H1 (cell line): ENCODE measurements around the gene DDI1. TPM values are rescaled to one million over a fixed set of nuclear protein-coding genes. Genes with fewer than 3 reads are reported as not detected.

Source experiments
- CTCF ChIA-PET: fragments of 300-600 bp; sonication (Branson Sonifier 250); formaldehyde crosslinking; loops from one replicate; lab custom pipeline; 2021; ENCODE audit not compliant: partially characterized antibody; lab: Charles Lee
- POLR2A ChIA-PET: fragments of 300-600 bp; sonication (Branson Sonifier 250); formaldehyde crosslinking; loops from one replicate; lab custom pipeline; 2021; ENCODE audit warnings: inconsistent platforms; ENCODE audit not compliant: partially characterized antibody; lab: Charles Lee
- DNase-seq, 2 experiments: peaks; one replicate each; pipeline versions ENCODE4 v3.0.0 to v3.0.0-alpha.2; 2010 to 2022; ENCODE audit warnings: low spot score in 2 of 2, low read depth in 1 of 2, mixed read lengths in 1 of 2
- FAIRE-seq: peaks from 2 replicates; lab custom pipeline; 2011; peaks lifted over from hg19 to GRCh38; lab: Jason Lieb, UNC
- H2AFZ ChIP-seq: 2 replicates; pipeline ENCODE4 v1.8.1; 2012; ENCODE audit warnings: low read length, inconsistent platforms
- H2AK5ac ChIP-seq: 2 replicates; pipeline ENCODE4 v1.6.1; 2013; ENCODE audit warnings: low read depth, low read length
- H2BK120ac ChIP-seq: replicated peaks from 2 replicates; pipeline ENCODE3; 2013; ENCODE audit warnings: low read depth, low read length, inconsistent platforms
- H2BK12ac ChIP-seq: 2 replicates; pipeline ENCODE4 v1.6.1; 2013; ENCODE audit warnings: low read depth, low read length
- H2BK15ac ChIP-seq: 2 replicates; pipeline ENCODE4 v1.6.1; 2013; ENCODE audit warnings: low read length
- H2BK20ac ChIP-seq: 2 replicates; pipeline ENCODE4 v1.6.1; 2013; ENCODE audit warnings: low read length
- H2BK5ac ChIP-seq: 2 replicates; pipeline ENCODE4 v1.6.1; 2013; ENCODE audit warnings: low read depth, low read length
- H3K14ac ChIP-seq: 2 replicates; pipeline ENCODE4 v1.6.1; 2013; ENCODE audit warnings: inconsistent platforms; ENCODE audit not compliant: insufficient read length
- H3K18ac ChIP-seq: 2 replicates; pipeline ENCODE4 v1.6.1; 2013; ENCODE audit warnings: low read length; ENCODE audit errors: extremely low read depth
- H3K23ac ChIP-seq: 2 replicates; pipeline ENCODE4 v1.6.1; 2013; ENCODE audit warnings: inconsistent platforms; ENCODE audit not compliant: insufficient read length
- H3K23me2 ChIP-seq: 2 replicates; pipeline ENCODE4 v1.6.1; 2013; ENCODE audit warnings: low read depth, low read length
- H3K27ac ChIP-seq: 2 replicates; pipeline ENCODE4 v1.6.1; 2011; ENCODE audit warnings: low read depth, low read length, inconsistent platforms
- H3K27me3 ChIP-seq, 4 experiments: replicated peaks in 1 of 4; 1 replicate in 1 of 4; 2 replicates in 3 of 4; pipeline versions ENCODE4 v1.6.1 to v1.8.1; 2011 to 2013; ENCODE audit warnings: low read length in 3 of 4, mild to moderate bottlenecking in 3 of 4, inconsistent platforms in 2 of 4, mixed read lengths in 2 of 4, moderate library complexity in 1 of 4; ENCODE audit not compliant: control insufficient read depth in 3 of 4, insufficient read depth in 3 of 4; ENCODE audit errors: extremely low read depth in 1 of 4
- H3K36me3 ChIP-seq, 4 experiments: 2 replicates each; pipeline versions ENCODE4 v1.6.1 to v1.8.1; 2011 to 2013; ENCODE audit warnings: mild to moderate bottlenecking in 4 of 4, low read length in 3 of 4, moderate library complexity in 2 of 4, control low read depth in 1 of 4, inconsistent platforms in 1 of 4; ENCODE audit not compliant: insufficient read depth in 4 of 4, control insufficient read depth in 2 of 4
- H3K4ac ChIP-seq: replicated peaks from 2 replicates; pipeline ENCODE3; 2013; ENCODE audit warnings: low read length, low read depth, mixed read lengths, inconsistent platforms; ENCODE audit not compliant: insufficient read length
- H3K4me1 ChIP-seq, 4 experiments: replicated peaks in 1 of 4; 1 replicate in 1 of 4; 2 replicates in 3 of 4; pipeline versions ENCODE4 v1.6.1 to v1.8.1; 2011 to 2013; ENCODE audit warnings: low read length in 3 of 4, inconsistent platforms in 2 of 4, mixed read lengths in 1 of 4; ENCODE audit not compliant: insufficient read depth in 4 of 4, control insufficient read depth in 3 of 4
- H3K4me2 ChIP-seq, 2 experiments: 2 replicates each; pipeline versions ENCODE4 v1.6.1 to v1.8.1; 2011 to 2013; ENCODE audit warnings: low read depth in 2 of 2, low read length in 2 of 2, control low read depth in 1 of 2, inconsistent platforms in 1 of 2, mild to moderate bottlenecking in 1 of 2; ENCODE audit not compliant: insufficient read depth in 1 of 2
- H3K4me3 ChIP-seq, 4 experiments: fragments of 200-600, 300-600 bp in 1 of 4; sonication (generic), shearing (Covaris generic), sonication (Bioruptor Twin) in 1 of 4; 2 replicates each; pipeline versions ENCODE4 v1.5.1 to v1.8.1; 2011 to 2016; ENCODE audit warnings: low read length in 4 of 4, low read depth in 3 of 4, control low read depth in 2 of 4, inconsistent platforms in 2 of 4, mild to moderate bottlenecking in 2 of 4, mixed read lengths in 1 of 4, moderate library complexity in 1 of 4; ENCODE audit not compliant: insufficient read depth in 2 of 4; ENCODE audit errors: extremely low read depth in 1 of 4
- H3K56ac ChIP-seq: replicated peaks from 2 replicates; pipeline ENCODE3; 2013; ENCODE audit warnings: low read depth, mild to moderate bottlenecking, mixed read lengths, low read length, inconsistent platforms; ENCODE audit not compliant: insufficient read length
- H3K79me1 ChIP-seq: 2 replicates; pipeline ENCODE4 v1.6.1; 2013; ENCODE audit warnings: low read depth, low read length, control low read depth
- H3K79me2 ChIP-seq, 2 experiments: 2 replicates each; pipeline versions ENCODE4 v1.6.1 to v1.8.1; 2012 to 2013; ENCODE audit warnings: low read length in 2 of 2, mild to moderate bottlenecking in 2 of 2, inconsistent platforms in 1 of 2; ENCODE audit not compliant: insufficient read depth in 2 of 2, control insufficient read depth in 1 of 2
- H3K9ac ChIP-seq, 4 experiments: replicated peaks in 1 of 4; 1 replicate in 1 of 4; 2 replicates in 3 of 4; pipeline versions ENCODE4 v1.6.1 to v1.8.1; 2011 to 2013; ENCODE audit warnings: low read depth in 3 of 4, low read length in 3 of 4, control low read depth in 2 of 4, mild to moderate bottlenecking in 2 of 4, moderate library complexity in 2 of 4, inconsistent platforms in 1 of 4; ENCODE audit errors: extremely low read depth in 1 of 4
- H3K9me3 ChIP-seq, 2 experiments: 2 replicates each; pipeline versions ENCODE4 v1.6.1 to v1.8.1; 2012 to 2013; ENCODE audit warnings: mild to moderate bottlenecking in 2 of 2, moderate library complexity in 2 of 2, control low read depth in 1 of 2, inconsistent platforms in 1 of 2, low read depth in 1 of 2, low read length in 1 of 2, mixed read lengths in 1 of 2; ENCODE audit not compliant: insufficient read depth in 2 of 2
- H4K20me1 ChIP-seq, 2 experiments: replicated peaks in 1 of 2; 2 replicates each; pipeline versions ENCODE3 to v1.8.1; 2011 to 2013; ENCODE audit warnings: inconsistent platforms in 2 of 2, low read length in 2 of 2, mild to moderate bottlenecking in 1 of 2; ENCODE audit not compliant: insufficient read depth in 2 of 2, control insufficient read depth in 1 of 2
- H4K5ac ChIP-seq: 2 replicates; pipeline ENCODE4 v1.6.1; 2013; ENCODE audit warnings: low read length, low read depth, mixed read lengths, inconsistent platforms; ENCODE audit not compliant: insufficient read length
- H4K8ac ChIP-seq: 2 replicates; pipeline ENCODE4 v1.8.0; 2013; ENCODE audit warnings: mild to moderate bottlenecking, moderate library complexity, low read length, inconsistent platforms; ENCODE audit not compliant: insufficient read depth; ENCODE audit errors: extremely low read depth
- H4K91ac ChIP-seq: replicated peaks from 2 replicates; pipeline ENCODE3; 2013; ENCODE audit warnings: low read length, mixed read lengths, inconsistent platforms; ENCODE audit not compliant: insufficient read length
- CREB1 ChIP-seq: IDR thresholded peaks from 2 replicates; pipeline ENCODE4 v1.6.1; 2012; ENCODE audit warnings: inconsistent platforms
- CTCF ChIP-seq, 3 experiments: IDR thresholded peaks; 1 replicate in 2 of 3; 2 replicates in 1 of 3; pipeline versions ENCODE4 v1.5.1 to v1.6.1; 2011; ENCODE audit warnings: low read length in 3 of 3, mild to moderate bottlenecking in 3 of 3, inconsistent platforms in 2 of 3, low read depth in 1 of 3, moderate library complexity in 1 of 3; ENCODE audit not compliant: insufficient read depth in 1 of 3; ENCODE audit errors: control extremely low read depth in 1 of 3
- EGR1 ChIP-seq: IDR thresholded peaks from 2 replicates; pipeline ENCODE4 v1.6.1; 2011; ENCODE audit warnings: low read depth, low read length, borderline replicate concordance
- HDAC2 ChIP-seq, 2 experiments: fragments of 300-600 bp in 1 of 2; sonication (generic) in 1 of 2; IDR thresholded peaks; 2 replicates each; pipeline ENCODE4 v1.6.1; 2011 to 2012; ENCODE audit warnings: low read depth in 2 of 2, low read length in 2 of 2, mild to moderate bottlenecking in 2 of 2, moderate library complexity in 2 of 2, borderline replicate concordance in 1 of 2, inconsistent platforms in 1 of 2
- HDAC6 ChIP-seq: IDR thresholded peaks from one replicate; pipeline ENCODE4 v1.7.1; 2012; ENCODE audit warnings: low read depth, mild to moderate bottlenecking, inconsistent platforms, low read length, moderate library complexity
- KDM1A ChIP-seq: fragments of 200-600, 300-600 bp; sonication (generic); IDR thresholded peaks from 2 replicates; pipeline ENCODE4 v1.7.1; 2016; ENCODE audit warnings: mild to moderate bottlenecking, low read length, borderline replicate concordance
- NRF1 ChIP-seq: IDR thresholded peaks from 2 replicates; pipeline ENCODE4 v1.6.1; 2011; ENCODE audit warnings: mild to moderate bottlenecking, low read depth, low read length, improper control_type of control experiment
- POLR2AphosphoS5 ChIP-seq: IDR thresholded peaks from 2 replicates; pipeline ENCODE4 v1.6.1; 2011; ENCODE audit warnings: low read depth, low read length
- SP2 ChIP-seq: IDR thresholded peaks from 2 replicates; pipeline ENCODE4 v1.6.1; 2012; ENCODE audit warnings: mild to moderate bottlenecking, low read length, inconsistent platforms
- SP4 ChIP-seq: IDR thresholded peaks from 2 replicates; pipeline ENCODE4 v1.6.1; 2012; ENCODE audit warnings: low read length, inconsistent platforms
- TBP ChIP-seq: IDR thresholded peaks from 2 replicates; pipeline ENCODE4 v1.6.1; 2011; ENCODE audit warnings: low read depth, low read length, improper control_type of control experiment
- polyA plus RNA-seq, 7 experiments: library from polyadenylated mRNA; depleted of rRNA in 3 of 7; stranded (reverse) in 5 of 7; unstranded in 2 of 7; fragments of >200 nt in 5 of 7; fragments of 200-250 nt in 2 of 7; gene quantifications; 1 replicate in 5 of 7; 2 replicates in 1 of 7; 4 replicates in 1 of 7; pipeline versions ENCODE4 v1.2.1 to v1.2.3, GENCODE V29; 2011 to 2013; ENCODE audit warnings: missing spikeins in 2 of 7, mixed read lengths in 2 of 7
- total RNA-seq: library from RNA; stranded (reverse); fragmentation: NEBNext Ultra II Directional; extraction: Animal tissue kit (Norgen Biotek cat#: 25700); gene quantifications from 2 replicates; pipeline ENCODE4 v1.2.1, GENCODE V29; 2021

DDI1 gene
- total and polyA plus RNA-seq, 2 of the 8 experiments (the other 6 are each of a cell fraction or from before 2014, with no cell fraction given) = not detected

- Histone ChIP-seq H3K56ac (no peak overlapping the region), H2BK5ac (no peak overlapping the region), H3K4me3 (no peak overlapping the region), H2AFZ (no peak overlapping the region), H3K79me2 (no peaks in the 10 kb centered on the region), H2BK120ac (no peak overlapping the region), H3K4ac (no peak overlapping the region), H3K23me2 (no peaks in the 10 kb centered on the region), H3K14ac (no peak overlapping the region), H3K27ac (no peak overlapping the region), H2AK5ac (no peak overlapping the region), H3K9ac (no peak overlapping the region), H3K4me1 (peaks cover 0 to 2% (median 0%) of the 10 kb centered on the region in 4 experiments; a peak in 2 of 7 replicates), H2BK20ac (no peak overlapping the region), H3K4me2 (no peak overlapping the region), H2BK15ac (no peak overlapping the region), H4K8ac (no peak overlapping the region), H3K18ac (no peak overlapping the region), H4K91ac (no peak overlapping the region), H4K5ac (no peak overlapping the region), H2BK12ac (no peak overlapping the region), H3K9me3 (no peaks in the 10 kb centered on the region), H3K23ac (no peak overlapping the region), H4K20me1 (no peaks in the 10 kb centered on the region), H3K27me3 (no peaks in the 10 kb centered on the region), H3K36me3 (no peaks in the 10 kb centered on the region), H3K79me1 (no peaks in the 10 kb centered on the region)
- DNase-seq (no peak), FAIRE-seq (no peak)
- CTCF ChIA-PET = interaction anchor here (0.9 kb wide), 1 partner anchor 17 kb away, joined by 3 read pairs; no protein-coding TSS in a partner anchor
- POLR2A ChIA-PET = no interaction called here
- TF ChIP-seq TBP (no peak), CREB1 (no peak), KDM1A (no peak), NRF1 (no peak), SP2 (no peak), SP4 (no peak), EGR1 (no peak), POLR2AphosphoS5 (no peak), CTCF (IDR thresholded peaks at IDR 0.05; ENCODE audit: control extremely low read depth in 1 of 3, insufficient read depth in 1 of 3, low read depth in 1 of 3, low read length in 3 of 3) (no peak), HDAC2 (IDR thresholded peaks at IDR 0.05; ENCODE audit: borderline replicate concordance in 1 of 2, low read depth in 2 of 2, low read length in 2 of 2) (no peak), HDAC6 (no peak)
These were observed 42.6 kb downstream of the DDI1 start for GRCh38 chr11:104078995-104079394.
